Fibroblast of villous mesenchyme (primary cell): Measurements from ENCODE around the gene CDH16. TPM values are rescaled to one million over a fixed set of nuclear protein-coding genes. Genes with fewer than 3 reads are reported as not detected.

ENCODE experiments used
- DNase-seq: peaks from one replicate; pipeline ENCODE4 v3.0.0-alpha.2; 2010; ENCODE audit warnings: low read depth
- H3K4me3 ChIP-seq: 2 replicates; pipeline ENCODE4 v1.5.1; 2011; ENCODE audit warnings: low read depth, mild to moderate bottlenecking, low read length
- total RNA-seq: library from RNA; depleted of rRNA; stranded (reverse); fragments of >200 nt; gene quantifications from 2 replicates; pipeline ENCODE4 v1.2.3, GENCODE V29; 2012
- TF ChIP-seq, protein P1 (sequence below): IDR thresholded peaks from 2 replicates; pipeline ENCODE4 v1.5.1; 2012; ENCODE audit warnings: low read depth, mild to moderate bottlenecking, low read length; ENCODE audit not compliant: insufficient read depth

The CDH16 gene
- total RNA-seq, 1 donor: not detected

DNA sequence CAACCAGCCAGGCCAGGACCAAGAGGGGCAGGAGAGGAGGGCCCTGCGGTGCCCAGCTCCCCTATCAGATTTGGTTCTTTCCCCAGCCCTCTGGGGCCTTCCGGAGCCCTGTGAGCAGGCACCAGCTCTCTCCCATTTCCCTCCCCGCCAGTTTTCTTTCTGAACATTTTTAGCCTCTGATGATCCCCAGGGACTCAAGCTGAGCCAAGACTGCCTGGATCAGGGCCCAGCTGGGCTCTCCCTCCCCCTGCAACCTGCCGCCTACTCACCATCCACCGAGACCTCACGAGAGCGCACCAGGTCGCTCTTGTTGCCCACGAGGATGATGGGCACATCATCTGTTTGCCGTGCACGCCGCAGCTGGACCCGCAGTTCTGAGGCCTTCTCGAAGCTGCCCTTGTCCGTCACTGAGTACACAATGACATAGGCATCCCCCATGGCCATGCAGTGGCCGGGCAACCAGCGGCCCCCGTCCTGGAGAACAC lies 4.6 kb upstream of the CDH16 start:
- no peak for DNase-seq

DNA sequence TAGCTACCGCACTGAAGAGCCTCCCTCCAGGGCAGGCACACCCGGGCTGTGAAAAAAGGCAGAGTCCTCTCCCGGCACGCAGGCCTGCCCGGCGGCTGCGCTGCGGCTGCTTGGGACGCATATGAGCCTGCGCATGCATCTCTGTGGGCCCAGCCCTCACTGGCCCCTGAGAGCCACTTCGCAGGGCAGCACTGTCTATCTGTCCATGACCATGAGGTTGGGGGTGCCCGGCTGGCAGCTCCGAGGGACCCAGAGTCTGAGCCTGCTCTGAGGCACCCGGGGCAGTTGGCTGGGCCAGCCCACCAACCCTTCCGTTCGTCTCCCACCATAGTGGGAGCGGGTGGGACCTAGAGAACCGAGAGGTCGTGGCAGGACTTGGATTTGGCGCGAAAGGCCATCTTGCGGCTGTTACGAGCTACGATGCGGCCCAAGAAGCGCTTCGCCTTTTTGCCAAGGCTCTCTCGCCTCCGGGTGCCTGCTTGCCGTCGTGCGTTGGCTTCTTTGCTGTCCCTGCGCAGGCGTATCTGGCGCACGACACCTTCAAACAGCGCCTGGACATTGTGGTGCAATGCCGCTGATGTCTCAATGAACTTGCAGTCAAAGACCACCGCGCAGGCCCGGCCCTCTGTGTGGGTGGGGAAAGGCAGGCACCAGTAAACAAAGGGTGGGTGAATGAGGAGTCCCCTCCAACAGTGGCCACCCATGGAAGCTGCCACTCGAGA lies 3.2 kb upstream of the CDH16 start:
- no peak overlapping the region for H3K4me3 ChIP-seq
- no peak for DNase-seq
- TF ChIP-seq, protein P1, sequence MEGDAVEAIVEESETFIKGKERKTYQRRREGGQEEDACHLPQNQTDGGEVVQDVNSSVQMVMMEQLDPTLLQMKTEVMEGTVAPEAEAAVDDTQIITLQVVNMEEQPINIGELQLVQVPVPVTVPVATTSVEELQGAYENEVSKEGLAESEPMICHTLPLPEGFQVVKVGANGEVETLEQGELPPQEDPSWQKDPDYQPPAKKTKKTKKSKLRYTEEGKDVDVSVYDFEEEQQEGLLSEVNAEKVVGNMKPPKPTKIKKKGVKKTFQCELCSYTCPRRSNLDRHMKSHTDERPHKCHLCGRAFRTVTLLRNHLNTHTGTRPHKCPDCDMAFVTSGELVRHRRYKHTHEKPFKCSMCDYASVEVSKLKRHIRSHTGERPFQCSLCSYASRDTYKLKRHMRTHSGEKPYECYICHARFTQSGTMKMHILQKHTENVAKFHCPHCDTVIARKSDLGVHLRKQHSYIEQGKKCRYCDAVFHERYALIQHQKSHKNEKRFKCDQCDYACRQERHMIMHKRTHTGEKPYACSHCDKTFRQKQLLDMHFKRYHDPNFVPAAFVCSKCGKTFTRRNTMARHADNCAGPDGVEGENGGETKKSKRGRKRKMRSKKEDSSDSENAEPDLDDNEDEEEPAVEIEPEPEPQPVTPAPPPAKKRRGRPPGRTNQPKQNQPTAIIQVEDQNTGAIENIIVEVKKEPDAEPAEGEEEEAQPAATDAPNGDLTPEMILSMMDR: no peak

More for the DNA sequence above, 4.6 kb upstream of the CDH16 start:
- TF ChIP-seq, protein P1: no peak
- no peak overlapping the region for H3K4me3 ChIP-seq

DNA sequence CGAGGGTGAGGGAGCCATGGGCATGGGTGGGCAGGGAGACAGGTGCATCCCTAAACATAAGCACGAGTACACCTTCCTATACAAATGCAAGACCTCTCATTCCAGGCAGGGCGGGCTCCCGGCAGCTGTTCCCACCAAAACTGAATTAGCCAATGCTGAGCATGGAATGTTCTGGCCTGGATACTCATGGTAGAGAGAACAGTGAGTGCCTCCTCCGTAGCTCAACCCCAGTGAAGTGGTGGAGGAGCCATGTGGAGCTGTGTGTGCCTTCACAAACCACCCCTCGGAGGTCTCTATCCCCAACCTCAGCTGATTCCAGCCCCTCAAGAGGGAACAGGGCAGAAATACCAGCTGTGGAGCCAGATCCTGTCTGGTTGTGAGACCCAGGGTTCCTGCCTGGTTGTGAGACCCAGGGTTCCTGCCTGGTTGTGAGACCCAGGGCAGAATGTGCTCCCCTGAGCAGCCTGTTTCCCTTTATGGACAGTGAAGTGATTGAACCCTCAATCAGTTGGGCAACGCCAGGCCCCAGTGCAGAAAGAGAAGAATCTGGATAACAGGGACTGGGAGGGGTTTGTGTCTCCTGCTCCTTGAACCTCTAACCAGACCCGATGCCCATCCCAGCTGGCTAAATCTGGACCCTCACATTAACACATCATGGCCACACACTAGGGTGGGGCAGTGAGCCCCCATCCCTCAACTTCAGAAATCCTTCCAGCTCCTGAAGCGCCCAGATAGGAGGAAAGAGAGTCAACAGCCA lies 2.4 kb upstream of the CDH16 start:
- TF ChIP-seq, protein P1: no peak
- no peak for DNase-seq
- no peak overlapping the region for H3K4me3 ChIP-seq

DNA sequence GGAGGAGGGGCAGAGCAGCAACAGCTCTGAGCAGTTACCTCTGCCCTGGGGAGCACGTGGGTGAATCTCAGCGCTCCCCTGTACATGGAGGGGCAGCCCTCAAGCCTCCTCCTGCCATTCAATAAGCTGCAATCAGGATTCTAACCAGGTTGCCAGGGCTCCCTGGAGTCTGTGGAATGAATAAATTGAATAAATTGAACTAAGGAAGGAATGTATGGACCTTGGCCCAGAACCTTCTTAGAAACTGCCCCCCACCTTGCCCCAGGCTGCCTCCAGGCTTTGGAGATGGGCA lies 1.6 kb upstream of the CDH16 start:
- TF ChIP-seq, protein P1: no peak
- H3K4me3 ChIP-seq: no peak overlapping the region
- DNase-seq: no peak

DNA sequence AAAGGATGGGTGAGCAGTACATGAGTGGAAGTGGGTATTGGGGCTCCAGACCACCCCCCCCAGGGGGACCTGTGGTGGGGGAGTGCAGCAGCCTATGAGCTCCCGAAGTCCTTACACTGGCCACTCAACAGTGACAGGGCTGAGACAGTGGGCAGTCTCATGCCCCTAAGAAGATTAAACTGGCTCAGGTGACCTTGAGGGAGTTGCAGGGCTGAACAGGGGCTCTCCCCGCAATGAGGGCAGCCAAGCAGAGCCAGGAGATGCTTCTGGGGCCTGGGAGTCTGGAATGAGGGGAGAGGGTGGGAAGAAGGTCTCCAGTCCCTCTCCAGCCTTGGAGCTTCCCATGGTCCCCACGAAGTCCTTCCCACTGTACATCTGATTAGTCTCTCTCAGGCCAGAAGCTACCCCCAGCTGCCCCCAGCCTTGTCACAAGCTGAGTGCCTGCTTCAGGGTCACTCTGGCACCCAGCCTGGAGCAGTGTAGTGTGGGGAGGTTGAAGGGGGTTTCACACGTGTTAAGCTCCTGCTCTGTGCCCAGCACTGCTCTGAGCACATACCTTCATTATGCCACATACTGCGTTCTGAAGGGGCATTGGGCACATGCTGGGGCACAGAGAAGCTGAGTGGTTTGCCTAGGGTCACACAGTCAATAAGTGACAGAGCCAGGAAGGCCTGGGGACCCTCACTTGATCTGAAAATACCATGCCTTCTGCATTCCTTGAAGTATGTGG lies 1.0 kb upstream of the CDH16 start:
- no peak for DNase-seq
- H3K4me3 ChIP-seq: no peak overlapping the region
- TF ChIP-seq, protein P1: no peak

DNA sequence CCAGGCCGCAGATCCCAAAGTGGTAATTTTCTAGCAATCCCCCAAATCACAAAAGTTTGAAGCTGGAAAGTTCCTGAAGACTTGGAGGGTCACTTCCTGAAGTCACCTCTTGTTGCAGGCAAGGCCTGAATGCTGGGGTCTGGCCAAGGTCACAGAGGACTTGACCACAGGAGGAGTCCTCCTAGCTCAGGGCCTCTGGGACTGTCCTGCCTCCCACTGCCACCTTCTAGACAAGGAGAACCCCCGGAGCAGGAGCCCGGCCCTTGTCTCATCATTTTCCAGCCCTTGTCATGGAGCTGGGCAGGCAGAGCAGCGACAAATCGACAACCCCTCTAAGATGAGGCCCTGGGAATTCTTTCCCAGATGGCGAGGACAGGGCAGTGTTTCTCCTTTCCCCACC lies 330 bp downstream of the CDH16 start:
- no peak overlapping the region for H3K4me3 ChIP-seq
- DNase-seq: no peak
- TF ChIP-seq, protein P1: no peak
